Inferior parietal cortex (tissue), 1 donor: Measurements from ENCODE around the gene HIGD1C.
"Not testable (repeated sequence)": the region's sequence is repeated elsewhere in the genome, so short reads cannot be mapped to it uniquely, and the experiment has no call there.

ENCODE experiments used
- DNase-seq: peaks from one replicate; pipeline ENCODE4 v3.0.0-alpha.2; 2016; ENCODE audit errors: extremely low spot score

Gene HIGD1C

GRCh38 chr12:50984586-50985298 is 32.4 kb downstream of the HIGD1C start:
- DNase-seq: no peak

- DNase-seq: no peak
Measured at GRCh38 chr12:50985322-50985721, 33.0 kb downstream of the HIGD1C start.

GRCh38 chr12:50986966-50987737 is 34.8 kb downstream of the HIGD1C start:
- peak; percentile 82 for DNase-seq

- no peak for DNase-seq
Measured at GRCh38 chr12:50988051-50988450, 35.7 kb downstream of the HIGD1C start.

GRCh38 chr12:50988871-50989270 is 36.5 kb downstream of the HIGD1C start:
- no peak for DNase-seq

- no peak for DNase-seq
Measured at GRCh38 chr12:50990147-50990727, 37.9 kb downstream of the HIGD1C start.

GRCh38 chr12:50990791-50991190 is 38.4 kb downstream of the HIGD1C start:
- no peak for DNase-seq

GRCh38 chr12:50991291-50991690 is 38.9 kb downstream of the HIGD1C start:
- DNase-seq: peak; percentile 0

- DNase-seq: no peak
Measured at GRCh38 chr12:50992819-50993218, 40.5 kb downstream of the HIGD1C start.

GRCh38 chr12:50999093-50999492 is 46.7 kb downstream of the HIGD1C start:
- no peak for DNase-seq

- no peak for DNase-seq
Measured at GRCh38 chr12:51000245-51000644, 47.9 kb downstream of the HIGD1C start.

- no peak for DNase-seq
Measured at GRCh38 chr12:51001799-51002198, 49.5 kb downstream of the HIGD1C start.

- DNase-seq: no peak
Measured at GRCh38 chr12:51004504-51004903, 52.2 kb downstream of the HIGD1C start.

- DNase-seq: no peak
Measured at GRCh38 chr12:51005030-51005429, 52.7 kb downstream of the HIGD1C start.

- DNase-seq: no peak
Measured at GRCh38 chr12:51005671-51006070, 53.3 kb downstream of the HIGD1C start.

- no peak for DNase-seq
Measured at GRCh38 chr12:51008329-51009055, 56.1 kb downstream of the HIGD1C start.

- DNase-seq: peak; percentile 89
Measured at GRCh38 chr12:51009056-51009440, 56.7 kb downstream of the HIGD1C start.

GRCh38 chr12:51011955-51012354 is 59.6 kb downstream of the HIGD1C start:
- DNase-seq: no peak

GRCh38 chr12:51012570-51013236 is 60.4 kb downstream of the HIGD1C start:
- no peak for DNase-seq

GRCh38 chr12:51013441-51013840 is 61.1 kb downstream of the HIGD1C start:
- DNase-seq: no peak

GRCh38 chr12:51014467-51014866 is 62.1 kb downstream of the HIGD1C start:
- not testable (repeated sequence) for DNase-seq

GRCh38 chr12:51017452-51017851 is 65.1 kb downstream of the HIGD1C start:
- DNase-seq: no peak
